D721Med (cell line): Measurements from ENCODE around the gene DDIT3.
A peak's percentile ranks its signal among the peaks of the same experiment; 100 is the strongest.
"Not testable (repeated sequence)": the region's sequence is repeated elsewhere in the genome, so short reads cannot be mapped to it uniquely, and the experiment has no call there.

Experiments
- DNase-seq: peaks from one replicate; pipeline ENCODE4 v3.0.0; 2011; ENCODE audit warnings: low spot score; ENCODE audit not compliant: insufficient read length
- FAIRE-seq: peaks from 2 replicates; lab custom pipeline; 2011; peaks lifted over from hg19 to GRCh38; lab: Jason Lieb, UNC
- TF ChIP-seq, protein P1 (sequence below): IDR thresholded peaks from 2 replicates; pipeline ENCODE4 v1.5.1; 2012; ENCODE audit warnings: mild to moderate bottlenecking, control low read depth; ENCODE audit not compliant: insufficient read depth; ENCODE audit errors: missing control alignments

Gene DDIT3

GRCh38 chr12:57497223-57498131 is 22.8 kb downstream of the DDIT3 start:
- DNase-seq (no peak), FAIRE-seq (no peak)
- TF ChIP-seq, protein P1, sequence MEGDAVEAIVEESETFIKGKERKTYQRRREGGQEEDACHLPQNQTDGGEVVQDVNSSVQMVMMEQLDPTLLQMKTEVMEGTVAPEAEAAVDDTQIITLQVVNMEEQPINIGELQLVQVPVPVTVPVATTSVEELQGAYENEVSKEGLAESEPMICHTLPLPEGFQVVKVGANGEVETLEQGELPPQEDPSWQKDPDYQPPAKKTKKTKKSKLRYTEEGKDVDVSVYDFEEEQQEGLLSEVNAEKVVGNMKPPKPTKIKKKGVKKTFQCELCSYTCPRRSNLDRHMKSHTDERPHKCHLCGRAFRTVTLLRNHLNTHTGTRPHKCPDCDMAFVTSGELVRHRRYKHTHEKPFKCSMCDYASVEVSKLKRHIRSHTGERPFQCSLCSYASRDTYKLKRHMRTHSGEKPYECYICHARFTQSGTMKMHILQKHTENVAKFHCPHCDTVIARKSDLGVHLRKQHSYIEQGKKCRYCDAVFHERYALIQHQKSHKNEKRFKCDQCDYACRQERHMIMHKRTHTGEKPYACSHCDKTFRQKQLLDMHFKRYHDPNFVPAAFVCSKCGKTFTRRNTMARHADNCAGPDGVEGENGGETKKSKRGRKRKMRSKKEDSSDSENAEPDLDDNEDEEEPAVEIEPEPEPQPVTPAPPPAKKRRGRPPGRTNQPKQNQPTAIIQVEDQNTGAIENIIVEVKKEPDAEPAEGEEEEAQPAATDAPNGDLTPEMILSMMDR = no peak

DNA sequence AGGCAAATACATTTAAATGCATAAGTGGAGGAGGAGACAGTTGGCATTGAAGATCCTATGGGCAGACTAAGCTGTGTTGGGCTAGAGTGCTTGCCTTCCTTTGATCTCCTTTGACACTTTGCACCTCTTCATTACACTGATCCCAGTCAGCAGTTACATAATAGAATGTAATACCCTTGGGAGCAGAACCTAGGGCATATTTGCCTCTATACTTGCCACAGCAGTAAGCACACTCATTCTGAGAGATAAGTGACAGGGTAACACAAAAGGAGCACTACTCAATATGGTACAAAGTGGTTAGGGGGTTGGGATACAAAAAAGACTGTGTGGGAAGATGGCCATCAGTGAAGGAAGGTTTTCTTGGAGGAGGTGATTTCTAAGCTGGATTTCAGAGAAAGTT is 23.5 kb downstream of the DDIT3 start:
- TF ChIP-seq, protein P1 = no peak
- FAIRE-seq (no peak), DNase-seq (no peak)

DNA sequence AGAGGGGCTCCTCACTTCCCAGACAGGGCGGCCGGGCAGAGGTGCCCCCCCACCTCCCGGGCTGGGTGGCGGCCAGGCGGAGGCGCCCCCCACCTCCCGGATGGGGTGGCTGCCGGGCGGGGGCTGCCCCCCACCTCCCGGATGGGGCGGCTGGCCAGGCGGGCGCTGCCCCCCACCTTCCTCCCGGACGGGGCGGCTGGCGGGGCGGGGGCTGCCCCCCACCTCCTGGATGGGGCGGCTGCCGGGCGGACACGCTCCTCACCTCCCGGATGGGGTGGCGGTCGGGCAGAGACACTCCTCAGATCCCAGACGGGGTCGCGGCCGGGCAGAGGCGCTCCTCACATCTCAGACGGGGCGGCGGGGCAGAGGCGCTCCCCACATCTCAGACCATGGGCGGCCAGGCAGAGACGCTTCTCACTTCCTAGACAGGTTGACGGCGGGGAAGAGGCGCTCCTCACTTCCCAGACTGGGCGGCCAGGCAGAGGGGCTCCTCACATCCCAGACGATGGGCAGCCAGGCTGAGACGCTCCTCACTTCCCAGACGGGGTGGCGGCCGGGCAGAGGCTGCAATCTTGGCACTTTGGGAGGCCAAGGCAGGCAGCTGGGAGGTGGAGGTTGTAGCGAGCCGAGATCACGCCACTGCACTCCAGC is 25.1 kb downstream of the DDIT3 start:
- FAIRE-seq, DNase-seq: not testable (repeated sequence)

DNA sequence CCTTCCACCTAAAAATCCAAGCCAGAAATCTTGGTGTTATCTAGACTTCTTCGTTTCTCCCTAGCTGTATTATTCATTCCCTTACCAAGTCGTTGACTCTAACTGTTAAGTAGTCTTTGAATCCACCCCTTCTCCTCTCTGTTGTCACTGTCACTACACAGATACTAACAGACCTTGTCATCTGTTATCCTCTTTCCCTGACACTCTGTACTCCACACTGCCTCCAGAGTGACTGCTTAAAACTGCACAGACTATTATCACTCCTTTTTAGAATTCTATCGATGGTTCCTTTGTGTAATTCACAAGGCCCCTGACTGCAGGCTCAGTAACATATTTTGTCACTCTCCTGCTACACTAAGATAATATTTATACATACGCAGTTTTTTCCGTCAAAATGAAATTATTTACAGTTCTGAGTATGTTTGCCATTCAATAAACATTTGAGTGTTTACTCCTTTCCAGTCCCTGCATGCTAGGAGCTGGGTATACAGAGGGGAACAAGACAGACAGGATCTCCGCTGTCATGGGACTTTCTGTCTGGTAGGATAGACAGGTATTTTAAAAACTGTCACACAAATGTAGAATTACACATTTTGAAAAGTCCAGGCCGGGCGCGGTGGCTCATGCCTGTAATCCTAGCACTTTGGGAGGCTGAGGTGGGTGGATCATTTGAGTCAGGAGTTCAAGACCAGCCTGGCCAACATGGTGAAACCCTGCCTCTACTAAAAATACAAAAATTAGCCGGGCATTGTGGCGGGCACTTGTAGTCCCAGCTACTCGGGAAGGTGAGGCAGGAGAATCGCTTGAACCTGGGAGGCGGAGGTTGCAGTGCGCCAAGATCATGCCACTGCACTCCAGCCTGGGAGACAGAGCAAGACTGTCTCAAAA is 28.7 kb downstream of the DDIT3 start:
- no peak for FAIRE-seq

GRCh38 chr12:57490126-57490525 is 30.2 kb downstream of the DDIT3 start:
- FAIRE-seq (no peak), DNase-seq (no peak)
- TF ChIP-seq, protein P1 = no peak

More for the DNA sequence above, 28.7 kb downstream of the DDIT3 start:
- DNase-seq = no peak
- TF ChIP-seq, protein P1 = peak; percentile 14

- FAIRE-seq (no peak), DNase-seq (no peak)
Observed at GRCh38 chr12:57489157-57489641, 31.1 kb downstream of the DDIT3 start.

More at GRCh38 chr12:57489157-57489641, 31.1 kb downstream of the DDIT3 start:
- TF ChIP-seq, protein P1 = no peak
